GM18502 (cell line): ENCODE results near the gene UBE3B.
A peak's percentile ranks its signal among the peaks of the same experiment; 100 is the strongest.
"Not testable (repeated sequence)": the region's sequence is repeated elsewhere in the genome, so short reads cannot be mapped to it uniquely, and the experiment has no call there.

ENCODE experiments used
- ATAC-seq: cut with Tn5 transposase; IDR thresholded peaks from one replicate; pipeline ENCODE4 v1.9.1; 2021; ENCODE audit warnings: mild to moderate bottlenecking; ENCODE audit not compliant: unreplicated experiment, poor library complexity

Gene UBE3B

DNA sequence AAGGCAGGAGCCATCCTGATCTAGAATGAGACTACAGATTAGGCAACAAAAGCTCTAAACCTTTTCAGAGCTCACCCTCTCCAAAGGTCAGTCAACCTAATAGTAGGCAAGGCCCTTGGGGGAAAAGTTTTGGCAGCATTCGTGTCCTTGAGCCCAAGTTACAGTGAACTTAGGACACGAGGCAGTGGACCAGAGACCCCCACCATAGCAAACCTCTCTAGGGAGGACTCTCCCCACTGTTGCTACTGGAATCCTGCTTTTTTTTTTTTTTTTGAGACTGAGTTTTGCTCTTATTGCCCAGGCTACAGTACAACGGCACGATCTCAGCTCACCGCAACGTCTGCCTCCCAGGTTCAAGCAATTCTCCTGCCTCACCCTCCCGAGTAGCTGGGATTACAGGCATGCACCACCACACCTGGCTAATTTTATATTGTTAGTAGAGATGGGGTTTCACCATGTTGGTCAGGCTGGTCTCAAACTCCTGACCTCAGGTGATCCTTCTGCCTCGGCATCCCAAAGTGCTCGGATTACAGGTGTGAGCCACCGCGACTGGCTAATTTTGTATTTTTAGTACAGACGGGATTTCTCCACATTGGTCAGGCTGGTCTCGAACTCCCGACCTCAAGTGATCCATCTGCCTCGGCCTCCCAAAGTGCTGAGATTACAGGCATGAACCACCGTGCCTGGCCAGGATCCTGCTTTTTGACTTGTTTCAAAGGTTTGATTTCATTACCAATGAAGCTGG lies 3.7 kb upstream of the UBE3B start:
- ATAC-seq, result not testable (repeated sequence)

DNA sequence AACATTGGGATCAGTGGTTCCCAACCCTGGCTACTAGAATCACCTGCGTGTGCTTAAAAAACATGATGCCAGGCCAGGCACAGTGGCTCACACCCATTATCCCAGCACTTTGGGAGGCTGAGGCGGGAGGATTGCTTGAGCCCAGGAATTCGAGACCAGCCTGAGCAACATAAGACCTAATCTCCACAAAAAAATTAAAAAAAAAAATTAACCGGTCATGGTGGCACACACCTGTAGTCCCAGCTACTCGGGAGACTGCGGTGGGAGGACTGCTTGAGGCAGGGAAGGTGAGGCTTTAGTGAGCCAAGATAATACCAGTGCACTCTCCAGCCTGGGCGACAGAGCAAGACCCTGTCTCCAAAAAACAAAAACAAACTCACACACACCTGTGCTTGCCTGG lies 2.3 kb upstream of the UBE3B start:
- no peak for ATAC-seq

DNA sequence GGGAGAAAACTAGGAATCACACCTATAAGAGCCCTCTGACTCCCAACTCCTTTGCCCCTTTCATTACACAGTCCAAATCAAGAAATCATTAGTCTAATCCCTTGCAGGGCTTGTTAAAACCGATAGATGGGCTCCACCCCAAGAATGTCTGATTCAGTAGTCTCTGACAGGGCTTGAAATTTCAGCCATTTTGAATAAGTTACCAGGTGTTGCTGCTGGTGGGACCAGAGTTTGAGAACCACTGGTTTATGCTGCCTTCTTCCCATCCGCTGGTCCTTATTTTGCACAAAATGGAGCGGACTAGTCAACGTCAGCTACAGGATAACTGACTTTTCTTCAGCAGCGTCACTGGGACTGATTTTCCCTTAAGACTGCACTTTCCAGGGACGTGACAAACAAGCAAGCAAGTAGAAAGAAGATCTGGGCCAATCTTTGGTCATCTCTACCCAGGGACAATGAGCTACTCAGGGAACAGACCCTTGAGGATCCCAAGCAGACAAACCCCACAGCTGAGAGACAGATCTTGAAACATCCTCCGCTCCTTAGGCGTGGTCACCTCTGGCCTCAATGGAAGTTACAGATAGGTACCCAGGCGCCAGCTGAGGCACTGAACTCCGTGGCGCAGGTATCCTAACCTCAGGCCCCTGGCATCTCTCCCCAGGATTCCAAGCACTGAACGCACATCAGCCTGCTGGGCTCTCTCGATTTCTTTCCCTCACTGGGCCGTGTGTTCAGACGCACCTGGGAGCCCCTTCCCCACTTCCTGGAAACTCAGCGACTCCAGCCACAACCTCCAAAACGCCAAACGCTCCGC lies 1.2 kb upstream of the UBE3B start:
- ATAC-seq, result no peak

DNA sequence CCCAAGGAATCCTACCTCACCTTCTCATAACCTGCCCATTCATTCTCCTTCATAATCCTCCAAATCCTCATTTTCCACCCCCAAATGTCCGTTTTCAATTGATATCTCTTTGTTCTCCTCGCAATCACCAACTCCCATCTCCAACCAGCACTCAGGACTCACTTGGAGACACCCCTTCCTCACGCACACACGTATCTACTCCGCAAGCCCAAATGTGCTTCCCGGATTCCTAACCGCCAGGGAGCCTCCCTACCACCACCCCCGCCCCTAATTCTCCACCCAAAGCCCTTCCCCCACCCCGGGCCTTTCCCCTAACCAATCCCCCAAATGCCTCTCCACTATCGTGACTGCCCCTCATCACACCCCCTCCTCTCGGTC lies 638 bp upstream of the UBE3B start:
- peak; percentile 14 for ATAC-seq

DNA sequence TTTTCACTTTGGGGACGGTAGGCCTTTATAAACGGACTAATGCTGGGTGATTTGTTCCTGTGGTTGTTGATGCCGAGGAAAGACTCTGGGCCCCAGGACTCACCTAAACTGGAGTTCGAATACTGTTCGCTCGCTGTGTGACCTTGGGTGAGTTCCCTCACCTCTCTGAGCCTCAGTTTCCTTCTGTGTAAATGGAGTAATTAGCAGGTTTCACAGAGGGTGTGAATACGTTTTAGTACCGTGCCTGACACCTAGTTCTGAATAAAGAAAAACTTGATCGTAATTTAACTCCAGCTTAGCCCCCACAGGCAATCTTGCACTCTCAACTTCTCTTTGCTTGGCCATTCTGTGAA lies 505 bp downstream of the UBE3B start:
- no peak for ATAC-seq

DNA sequence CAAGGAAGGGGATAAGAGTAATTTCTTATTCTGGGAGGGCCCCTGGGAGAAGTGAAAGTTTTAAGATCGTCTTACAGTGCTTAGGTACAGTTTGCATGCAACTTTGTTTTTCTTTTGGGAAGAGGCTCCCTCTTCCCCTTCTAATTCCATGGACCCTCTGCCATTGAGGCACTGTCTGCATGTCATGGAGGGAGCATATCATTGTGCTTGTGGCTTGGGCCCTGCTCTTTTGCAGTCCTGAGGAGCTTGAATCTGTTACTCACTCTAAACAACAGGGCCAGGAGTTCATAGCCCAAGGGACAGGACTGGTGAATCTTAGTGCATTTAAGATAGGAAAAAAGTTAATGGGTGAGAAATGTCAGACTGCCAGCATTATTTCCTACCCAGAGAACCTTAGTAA lies 2.3 kb downstream of the UBE3B start:
- ATAC-seq, result no peak

DNA sequence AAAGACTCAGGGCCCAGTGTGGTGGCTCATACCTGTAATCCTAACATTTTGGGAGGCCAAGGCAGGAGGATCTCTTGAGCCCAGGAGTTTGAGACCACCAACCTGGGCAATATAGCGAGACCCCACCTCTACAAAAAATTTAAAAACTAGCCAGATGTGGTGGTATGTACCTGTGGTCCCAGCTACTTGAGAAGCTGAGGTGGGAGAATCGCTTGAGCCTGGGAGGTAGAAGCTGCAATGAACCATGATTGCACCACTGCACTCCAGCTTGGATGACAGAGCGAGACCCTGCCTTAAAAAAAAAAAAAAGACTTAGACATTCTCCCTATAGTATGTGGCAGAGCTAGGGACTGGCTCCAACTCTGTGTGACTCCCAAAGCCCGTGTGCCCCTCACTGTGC lies 2.9 kb downstream of the UBE3B start:
- no peak for ATAC-seq

DNA sequence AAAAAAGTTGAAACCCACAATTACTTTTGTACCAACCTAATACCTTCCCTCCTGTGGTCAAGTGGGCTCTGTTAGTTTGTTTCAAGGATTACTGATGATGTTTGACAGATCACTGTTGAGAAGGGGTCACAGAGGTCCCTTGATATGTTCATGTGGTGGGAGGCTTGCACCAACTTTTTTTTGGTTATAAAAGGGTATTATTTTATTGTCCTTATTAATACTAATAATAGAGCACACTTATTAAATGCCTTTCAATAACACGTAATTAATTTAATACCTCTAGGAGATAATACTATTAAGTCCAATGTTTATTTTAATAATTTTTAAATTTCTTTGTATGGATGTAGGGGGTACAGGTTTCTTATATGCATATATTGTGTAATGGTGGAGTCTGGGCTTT lies 4.4 kb downstream of the UBE3B start:
- no peak for ATAC-seq

DNA sequence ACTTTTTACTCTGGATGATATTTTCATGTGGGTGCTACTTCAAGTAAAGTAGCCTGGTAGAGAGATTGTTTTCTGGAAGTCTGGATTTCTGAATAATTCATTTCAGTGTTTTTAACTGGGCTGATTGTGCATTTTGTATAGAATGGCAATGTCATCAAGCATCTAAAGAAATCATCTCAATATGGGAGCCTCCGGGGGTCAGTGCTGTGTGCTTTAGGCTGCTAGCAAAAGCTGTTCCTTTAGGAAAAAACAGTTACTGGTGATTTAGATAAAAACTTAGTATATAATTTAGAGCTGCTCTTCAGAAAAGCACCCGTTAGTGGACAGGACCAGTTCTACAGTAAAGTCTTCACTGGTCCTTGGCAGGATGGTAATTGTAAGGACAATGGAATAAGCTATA lies 5.1 kb downstream of the UBE3B start:
- ATAC-seq, result no peak

DNA sequence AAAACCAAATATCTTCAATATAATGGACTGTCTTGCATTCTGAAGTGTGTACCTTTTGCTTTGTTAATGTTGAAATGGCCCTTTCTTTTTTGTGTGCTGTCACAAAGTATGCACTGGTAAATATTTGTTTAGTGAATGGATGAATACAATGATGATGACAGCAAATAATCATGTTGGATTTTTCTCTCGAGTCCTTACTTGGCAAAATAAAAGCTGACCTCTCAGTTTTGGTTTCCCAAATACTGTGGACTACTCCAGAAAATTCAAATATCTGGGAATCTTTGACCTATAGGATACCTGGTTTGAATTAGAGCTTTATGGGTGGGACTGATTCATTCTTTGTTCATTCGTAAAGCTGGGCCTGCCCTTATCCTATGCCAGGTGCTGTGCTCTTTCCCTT lies 5.5 kb downstream of the UBE3B start:
- ATAC-seq, result no peak

DNA sequence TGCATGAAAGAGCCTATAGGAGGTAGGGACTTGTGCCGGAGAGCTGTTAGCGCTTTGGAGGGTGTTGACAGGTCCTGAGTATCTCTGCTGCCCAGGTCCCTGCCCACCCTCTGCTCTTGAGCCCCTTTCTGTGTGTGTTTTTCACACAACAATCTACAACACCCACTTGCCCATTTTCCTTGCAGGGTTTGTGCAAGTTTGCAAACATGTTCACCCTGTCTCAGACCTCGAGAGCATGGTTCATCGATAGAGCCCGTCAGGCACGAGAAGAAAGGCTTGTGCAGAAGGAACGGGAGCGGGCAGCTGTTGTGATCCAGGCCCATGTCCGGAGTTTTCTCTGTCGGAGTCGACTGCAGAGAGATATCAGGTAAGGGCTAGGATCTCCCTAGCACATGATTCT lies 5.9 kb downstream of the UBE3B start:
- no peak for ATAC-seq

DNA sequence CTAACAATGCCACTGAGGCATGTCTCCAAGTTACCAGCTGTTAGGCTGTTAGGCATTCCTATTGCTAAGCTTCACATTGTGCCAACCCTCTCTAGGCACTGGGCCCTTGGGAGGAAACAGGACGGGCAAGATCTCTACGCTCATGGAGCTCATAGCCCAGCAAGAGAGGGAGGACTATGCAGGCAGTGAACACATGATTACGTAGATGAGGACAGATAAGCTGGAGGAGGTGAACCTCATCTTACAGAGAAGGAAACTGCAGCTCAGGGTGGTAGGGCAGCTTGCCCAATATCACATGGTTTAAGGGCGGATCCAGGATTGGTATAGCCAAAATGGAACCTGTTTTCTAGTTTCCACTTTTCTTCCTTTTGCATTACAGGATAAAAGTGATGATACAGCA lies 7.8 kb downstream of the UBE3B start:
- ATAC-seq, result no peak

DNA sequence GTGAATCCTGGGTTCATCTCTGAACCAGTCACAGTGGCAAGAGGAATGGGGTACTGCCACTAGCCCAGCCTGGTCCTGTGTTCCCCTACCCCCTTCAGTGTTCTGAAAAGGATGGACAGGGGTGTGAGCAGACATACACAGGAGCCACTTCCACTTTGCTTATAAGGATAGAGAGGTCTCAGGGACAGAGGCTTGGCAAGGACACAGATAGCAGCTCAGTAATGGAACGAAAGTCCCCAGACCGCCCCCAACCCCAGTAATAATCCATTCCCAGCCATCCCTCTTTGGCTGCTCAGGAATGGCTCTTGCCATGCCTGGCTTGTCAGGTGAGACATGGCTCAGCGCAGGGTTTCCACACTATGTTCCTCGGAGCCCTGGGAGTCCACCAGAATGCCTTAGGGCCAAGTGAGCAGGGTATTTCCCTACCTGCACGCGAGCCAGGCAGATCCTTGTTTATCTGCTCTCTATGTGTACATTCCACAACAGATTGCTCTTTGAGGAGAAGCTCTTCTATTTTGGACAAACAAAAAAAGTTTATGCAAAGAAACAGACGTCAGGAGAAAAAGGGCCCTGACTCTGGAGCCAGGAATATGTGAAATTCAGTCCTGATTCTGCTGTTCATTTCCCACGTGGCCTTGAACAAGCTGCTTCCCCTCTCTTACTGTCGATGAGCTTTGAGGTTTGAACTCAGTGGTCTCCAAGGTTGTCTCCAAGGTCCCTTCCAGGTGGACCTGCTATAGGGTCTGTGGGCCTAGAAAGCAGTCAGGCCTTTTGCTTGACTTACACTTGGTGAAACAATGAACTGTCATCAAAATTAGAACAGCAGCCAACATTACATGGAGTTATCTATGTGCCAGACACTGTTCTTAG lies 10.0 kb downstream of the UBE3B start:
- no peak for ATAC-seq

DNA sequence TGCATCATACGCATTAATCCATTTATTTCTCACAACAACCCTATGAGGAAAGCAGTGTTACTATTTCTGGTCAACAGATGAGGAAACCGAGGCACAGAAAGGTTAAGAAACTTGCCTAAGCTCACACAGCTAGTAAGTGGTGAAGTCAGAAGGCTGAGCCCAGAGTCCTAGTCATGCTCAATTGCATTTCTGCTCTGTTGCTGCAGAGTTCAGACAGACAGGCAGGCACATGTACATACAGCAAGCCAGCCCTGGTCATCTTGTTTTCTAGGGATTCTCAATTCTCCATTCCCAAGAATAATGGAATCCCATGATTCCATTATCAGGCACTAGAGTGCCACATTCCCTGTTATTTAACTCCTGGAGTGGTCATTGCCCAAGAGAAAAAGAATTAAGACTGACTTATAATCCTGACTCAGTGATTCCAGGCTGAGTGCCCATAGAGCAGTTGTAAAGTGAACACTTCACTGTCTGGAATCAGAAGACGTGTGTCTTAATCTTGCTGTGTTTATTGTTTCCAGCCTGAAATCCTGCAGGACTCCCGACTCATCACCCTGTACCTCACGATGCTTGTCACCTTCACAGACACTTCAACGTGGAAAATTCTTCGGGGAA lies 10.7 kb downstream of the UBE3B start:
- no peak for ATAC-seq

DNA sequence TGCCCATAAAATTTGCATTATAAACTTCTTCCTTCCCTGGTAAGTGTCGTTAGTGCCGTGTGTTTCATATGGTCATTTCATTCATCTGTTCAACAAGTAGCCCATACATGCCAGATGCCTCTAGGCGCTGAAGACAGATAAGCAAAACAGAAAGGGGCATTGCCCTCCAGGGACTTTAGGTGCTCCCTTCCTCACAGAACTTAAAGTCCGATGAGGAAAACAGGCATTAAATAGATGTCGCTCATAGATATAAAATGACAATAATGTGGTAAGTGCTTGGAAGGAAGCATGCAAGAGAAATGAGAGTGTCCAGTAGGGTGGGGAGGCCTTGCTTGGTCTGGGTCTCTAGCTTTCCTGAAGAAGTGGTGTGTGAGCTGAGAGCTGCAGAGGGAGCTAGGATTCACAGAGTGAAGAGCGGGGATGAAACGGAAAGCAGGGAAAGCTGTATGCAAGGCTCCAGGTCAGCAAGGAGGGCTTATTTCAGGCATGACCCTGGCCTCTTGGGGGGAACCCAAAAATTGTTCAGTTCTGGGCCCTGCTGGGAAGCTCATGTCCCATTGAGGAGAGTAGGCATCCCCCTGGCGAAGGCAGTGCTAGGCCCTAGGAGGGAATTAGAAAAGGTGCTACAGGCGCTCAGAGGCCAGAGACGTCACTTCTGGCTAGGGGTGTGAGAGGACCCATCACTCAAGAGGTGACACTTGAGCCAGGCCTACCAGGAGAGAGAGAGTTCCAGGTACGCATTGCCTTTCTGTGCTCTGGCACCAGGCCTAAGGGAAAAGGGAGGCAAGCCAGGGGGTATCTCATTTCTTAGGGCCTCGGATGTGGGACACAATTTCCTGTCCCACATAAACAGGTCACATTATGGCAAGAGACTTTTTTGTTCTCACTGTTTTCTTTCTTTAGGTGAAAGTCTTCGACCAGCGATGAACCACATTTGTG lies 11.9 kb downstream of the UBE3B start:
- ATAC-seq, result no peak

DNA sequence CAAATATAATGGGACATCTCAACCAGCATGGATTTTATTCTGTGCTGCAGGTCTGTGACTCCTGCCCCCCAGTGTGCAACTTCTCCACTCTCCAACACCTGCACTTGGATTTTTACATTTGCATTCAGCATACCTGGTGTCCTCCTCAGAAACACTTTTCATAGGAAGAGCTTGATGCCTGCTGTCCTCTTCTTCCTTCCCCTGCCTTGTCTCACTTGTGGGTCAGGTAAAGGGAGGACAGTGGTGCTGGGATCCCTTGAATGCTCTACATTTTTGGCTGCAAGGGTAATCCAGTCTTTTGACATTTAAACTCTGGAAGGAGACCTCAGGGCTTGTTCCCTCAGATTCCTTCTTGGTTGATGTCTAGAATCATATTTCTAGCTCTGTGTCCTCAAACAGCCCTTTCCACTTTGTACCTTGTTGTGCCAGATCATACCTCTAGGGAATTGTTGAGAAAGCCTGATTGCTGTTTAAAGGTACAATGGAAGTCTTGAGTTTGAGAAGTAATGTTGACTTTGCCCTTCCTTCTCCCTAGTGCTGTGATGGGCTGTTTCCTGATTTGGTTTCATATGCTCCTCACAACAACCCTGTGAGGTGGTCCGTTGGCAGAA lies 12.6 kb downstream of the UBE3B start:
- no peak for ATAC-seq

DNA sequence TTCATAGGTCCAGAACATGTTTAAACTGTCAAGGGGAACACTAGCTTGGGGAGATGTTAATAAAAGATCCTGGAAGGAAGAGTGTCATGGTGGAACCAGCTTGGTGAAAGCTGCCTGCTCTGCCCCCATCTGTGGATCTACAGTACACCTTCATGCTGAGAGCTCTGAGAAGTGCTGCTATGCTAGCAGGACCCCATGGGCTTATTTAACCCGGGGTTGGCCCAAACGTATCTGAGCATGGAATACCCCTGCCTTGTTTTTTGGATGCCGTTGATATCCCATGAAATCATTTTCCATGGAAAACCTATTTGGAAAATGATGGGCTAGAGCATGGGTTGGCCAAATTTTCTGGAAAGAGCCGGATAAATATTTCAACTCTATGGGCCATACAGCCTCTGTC lies 14.2 kb downstream of the UBE3B start:
- no peak for ATAC-seq

DNA sequence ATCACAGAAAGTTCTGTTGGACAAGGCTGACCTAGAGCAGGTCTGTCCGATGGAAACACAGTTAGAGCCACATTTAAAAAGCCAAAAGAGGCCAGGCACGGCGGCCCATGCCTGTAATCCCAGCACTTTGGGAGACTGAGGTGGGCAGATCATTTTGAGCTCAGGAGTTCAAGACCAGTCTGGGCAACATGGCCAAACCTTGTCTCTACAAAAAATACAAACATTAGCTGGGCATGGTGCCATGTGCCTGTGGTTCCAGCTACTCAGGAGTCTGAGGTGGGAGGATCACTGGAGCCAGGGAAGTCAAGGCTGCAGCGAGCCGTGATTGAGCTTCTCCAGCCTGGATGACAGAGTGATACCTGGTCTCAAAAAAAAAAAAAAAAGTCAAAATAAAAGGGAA lies 14.9 kb downstream of the UBE3B start:
- no peak for ATAC-seq

DNA sequence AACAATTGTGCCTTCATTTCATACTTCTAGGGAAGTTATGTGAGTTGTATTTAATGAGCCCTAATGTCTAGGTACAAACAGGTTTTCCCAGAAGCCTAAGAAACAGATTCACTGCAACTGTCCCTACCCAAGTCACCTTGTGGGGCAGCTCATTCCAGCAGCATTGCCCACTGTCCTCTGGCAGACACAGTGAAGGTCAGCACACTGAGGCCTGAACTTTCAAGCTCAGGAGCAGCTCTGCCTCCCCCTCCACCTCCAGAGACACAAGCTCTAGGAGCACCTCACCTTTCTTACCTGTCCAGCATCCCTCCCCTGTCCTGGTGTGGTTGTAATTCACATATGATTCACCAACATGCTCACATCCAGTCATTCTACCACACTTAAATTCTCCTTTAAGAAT lies 15.7 kb downstream of the UBE3B start:
- ATAC-seq, result no peak
